Immature natural killer cell (primary cell): ENCODE measurements around the gene MARCHF11. TPM values are rescaled to one million over a fixed set of nuclear protein-coding genes. Genes with fewer than 3 reads are reported as not detected.

Experiments
- DNase-seq, 3 donors: peaks; one replicate each; pipeline ENCODE4 v3.0.0; 2022; ENCODE audit warnings: mixed read lengths in 1 of 3
- H3K27ac Mint-ChIP-seq, 6 donors: one replicate each; pipeline ENCODE4 v1.8.0; 2020; ENCODE audit warnings: mixed read lengths in 6 of 6, mild to moderate bottlenecking in 5 of 6, inconsistent platforms in 4 of 6, moderate library complexity in 3 of 6
- H3K27me3 Mint-ChIP-seq, 3 donors: one replicate each; pipeline ENCODE4 v1.8.0; 2020 to 2021; ENCODE audit warnings: low read depth in 3 of 3, mild to moderate bottlenecking in 3 of 3, mixed read lengths in 3 of 3, moderate library complexity in 3 of 3, inconsistent platforms in 1 of 3
- H3K36me3 Mint-ChIP-seq, 3 donors: one replicate each; pipeline ENCODE4 v1.8.0; 2020; ENCODE audit warnings: mixed read lengths in 3 of 3, inconsistent platforms in 2 of 3, mild to moderate bottlenecking in 2 of 3
- H3K4me1 Mint-ChIP-seq, 2 donors: one replicate each; pipeline ENCODE4 v1.8.0; 2020; ENCODE audit warnings: inconsistent platforms in 2 of 2, mild to moderate bottlenecking in 2 of 2, mixed read lengths in 2 of 2, moderate library complexity in 1 of 2
- H3K4me3 Mint-ChIP-seq, 5 donors: one replicate each; pipeline ENCODE4 v1.8.0; 2020; ENCODE audit warnings: mild to moderate bottlenecking in 5 of 5, mixed read lengths in 5 of 5, inconsistent platforms in 3 of 5, moderate library complexity in 3 of 5
- H3K9me3 Mint-ChIP-seq, 6 donors: one replicate each; pipeline ENCODE4 v1.8.0; 2020; ENCODE audit warnings: mild to moderate bottlenecking in 6 of 6, mixed read lengths in 6 of 6, inconsistent platforms in 4 of 6, moderate library complexity in 3 of 6
- polyA plus RNA-seq, 3 donors: library from polyadenylated mRNA; unstranded; fragments of 300-500 nt; fragmentation: Illumina TruSeq; gene quantifications; one replicate each; pipeline ENCODE4 v1.2.3, GENCODE V29; 2021

MARCHF11 gene
- polyA plus RNA-seq, 3 donors from 2014 or later, result not detected

GRCh38 chr5:16064135-16064893, 115.3 kb downstream of the MARCHF11 start:
- no peak for DNase-seq
- Mint-ChIP-seq H3K27ac (no peak overlapping the region), H3K4me1 (no peaks in the 10 kb centered on the region), H3K36me3 (no peaks in the 10 kb centered on the region), H3K27me3 (peaks cover 0 to 1% (median 0%) of the 10 kb centered on the region in 3 donors), H3K9me3 (peaks cover 10 to 35% (median 13%) of the 10 kb centered on the region in 6 donors), H3K4me3 (no peak overlapping the region)

- H3K27me3 Mint-ChIP-seq, result peaks cover 0 to 1% (median 0%) of the 10 kb centered on the region in 3 donors
These were observed 118.4 kb downstream of the MARCHF11 start for GRCh38 chr5:16061163-16061562.

GRCh38 chr5:16057277-16057676, 122.3 kb downstream of the MARCHF11 start:
- Mint-ChIP-seq H3K27ac (no peak overlapping the region), H3K36me3 (no peaks in the 10 kb centered on the region), H3K9me3 (peaks cover 7 to 43% (median 14%) of the 10 kb centered on the region in 6 donors), H3K4me1 (no peaks in the 10 kb centered on the region), H3K4me3 (no peak overlapping the region), H3K27me3 (peaks cover 0 to 1% (median 0%) of the 10 kb centered on the region in 3 donors)
- DNase-seq, result no peak

More at GRCh38 chr5:16061163-16061562, 118.4 kb downstream of the MARCHF11 start:
- Mint-ChIP-seq H3K27ac (no peak overlapping the region), H3K4me3 (no peak overlapping the region), H3K36me3 (no peaks in the 10 kb centered on the region), H3K9me3 (peaks cover 3 to 46% (median 12%) of the 10 kb centered on the region in 6 donors), H3K4me1 (no peaks in the 10 kb centered on the region)
- no peak for DNase-seq

- no peak for DNase-seq
- peaks cover 0 to 3% (median 0%) of the 10 kb centered on the region in 3 donors for H3K36me3 Mint-ChIP-seq
- no peaks in the 10 kb centered on the region for H3K4me1 Mint-ChIP-seq
- no peak overlapping the region for H3K27ac Mint-ChIP-seq
- no peak overlapping the region for H3K4me3 Mint-ChIP-seq
- peaks cover 4 to 44% (median 13%) of the 10 kb centered on the region in 6 donors for H3K9me3 Mint-ChIP-seq
- H3K27me3 Mint-ChIP-seq, result peaks cover 0 to 1% (median 0%) of the 10 kb centered on the region in 3 donors
These were observed 128.3 kb downstream of the MARCHF11 start for GRCh38 chr5:16051246-16051755.

GRCh38 chr5:16050414-16050813, 129.2 kb downstream of the MARCHF11 start:
- H3K4me3 Mint-ChIP-seq, result no peak overlapping the region
- H3K27me3 Mint-ChIP-seq, result peaks cover 0 to 1% (median 0%) of the 10 kb centered on the region in 3 donors
- peaks cover 0 to 3% (median 0%) of the 10 kb centered on the region in 3 donors for H3K36me3 Mint-ChIP-seq
- H3K27ac Mint-ChIP-seq, result no peak overlapping the region
- DNase-seq, result no peak
- peaks cover 4 to 44% (median 12%) of the 10 kb centered on the region in 6 donors for H3K9me3 Mint-ChIP-seq
- no peaks in the 10 kb centered on the region for H3K4me1 Mint-ChIP-seq

- Mint-ChIP-seq H3K4me1 (no peaks in the 10 kb centered on the region), H3K27ac (no peak overlapping the region), H3K27me3 (peaks cover 0 to 1% (median 0%) of the 10 kb centered on the region in 3 donors), H3K36me3 (peaks cover 0 to 3% (median 0%) of the 10 kb centered on the region in 3 donors), H3K9me3 (peaks cover 3 to 39% (median 12%) of the 10 kb centered on the region in 6 donors), H3K4me3 (no peak overlapping the region)
- no peak for DNase-seq
These were observed 129.8 kb downstream of the MARCHF11 start for GRCh38 chr5:16049761-16050160.

- Mint-ChIP-seq H3K36me3 (peaks cover 0 to 3% (median 0%) of the 10 kb centered on the region in 3 donors), H3K27me3 (peaks cover 0 to 1% (median 0%) of the 10 kb centered on the region in 3 donors), H3K9me3 (peaks cover 5 to 34% (median 12%) of the 10 kb centered on the region in 6 donors), H3K4me1 (no peaks in the 10 kb centered on the region), H3K4me3 (no peak overlapping the region), H3K27ac (no peak overlapping the region)
- DNase-seq, result no peak
These were observed 131.5 kb downstream of the MARCHF11 start for GRCh38 chr5:16048132-16048531.

GRCh38 chr5:16043349-16043965, 136.1 kb downstream of the MARCHF11 start:
- Mint-ChIP-seq H3K36me3 (peaks cover 0 to 3% (median 0%) of the 10 kb centered on the region in 3 donors), H3K27ac (no peak overlapping the region), H3K4me1 (no peaks in the 10 kb centered on the region), H3K27me3 (peaks cover 0 to 3% (median 0%) of the 10 kb centered on the region in 3 donors), H3K9me3 (peaks cover 4 to 32% (median 7%) of the 10 kb centered on the region in 6 donors), H3K4me3 (no peak overlapping the region)
- no peak for DNase-seq

GRCh38 chr5:16037121-16037845, 142.3 kb downstream of the MARCHF11 start:
- no peak for DNase-seq
- Mint-ChIP-seq H3K27ac (no peak overlapping the region), H3K4me3 (no peak overlapping the region), H3K36me3 (no peaks in the 10 kb centered on the region), H3K27me3 (peaks cover 0 to 3% (median 2%) of the 10 kb centered on the region in 3 donors), H3K4me1 (no peaks in the 10 kb centered on the region), H3K9me3 (peaks cover 0 to 22% (median 5%) of the 10 kb centered on the region in 6 donors)

GRCh38 chr5:16034319-16035001, 145.1 kb downstream of the MARCHF11 start:
- Mint-ChIP-seq H3K9me3 (peaks cover 0 to 21% (median 7%) of the 10 kb centered on the region in 6 donors), H3K27ac (no peak overlapping the region), H3K4me1 (no peaks in the 10 kb centered on the region), H3K36me3 (no peaks in the 10 kb centered on the region), H3K4me3 (no peak overlapping the region), H3K27me3 (peaks cover 0 to 2% (median 2%) of the 10 kb centered on the region in 3 donors)
- no peak for DNase-seq

GRCh38 chr5:16033187-16033925, 146.2 kb downstream of the MARCHF11 start:
- Mint-ChIP-seq H3K4me3 (no peak overlapping the region), H3K27me3 (peaks cover 0 to 2% (median 2%) of the 10 kb centered on the region in 3 donors), H3K27ac (no peak overlapping the region), H3K4me1 (no peaks in the 10 kb centered on the region), H3K36me3 (no peaks in the 10 kb centered on the region), H3K9me3 (peaks cover 4 to 16% (median 7%) of the 10 kb centered on the region in 6 donors)
- no peak for DNase-seq

GRCh38 chr5:16028708-16029107, 150.9 kb downstream of the MARCHF11 start:
- no peak overlapping the region for H3K4me3 Mint-ChIP-seq
- peaks cover 7 to 40% (median 16%) of the 10 kb centered on the region in 6 donors for H3K9me3 Mint-ChIP-seq
- H3K36me3 Mint-ChIP-seq, result no peaks in the 10 kb centered on the region
- no peak for DNase-seq
- peaks cover 0 to 2% (median 2%) of the 10 kb centered on the region in 3 donors for H3K27me3 Mint-ChIP-seq
- no peaks in the 10 kb centered on the region for H3K4me1 Mint-ChIP-seq
- H3K27ac Mint-ChIP-seq, result no peak overlapping the region
